ENCODE measurements around the gene C15orf40. TPM values are rescaled to one million over a fixed set of nuclear protein-coding genes. Genes with fewer than 3 reads are reported as not detected.
A peak's percentile ranks its signal among the peaks of the same experiment; 100 is the strongest.
"Not testable (repeated sequence)": the region's sequence is repeated elsewhere in the genome, so short reads cannot be mapped to it uniquely, and the experiment has no call there.

C15orf40 gene
- total RNA-seq, 1 experiment from 2014 or later, result 23.3 TPM

DNA sequence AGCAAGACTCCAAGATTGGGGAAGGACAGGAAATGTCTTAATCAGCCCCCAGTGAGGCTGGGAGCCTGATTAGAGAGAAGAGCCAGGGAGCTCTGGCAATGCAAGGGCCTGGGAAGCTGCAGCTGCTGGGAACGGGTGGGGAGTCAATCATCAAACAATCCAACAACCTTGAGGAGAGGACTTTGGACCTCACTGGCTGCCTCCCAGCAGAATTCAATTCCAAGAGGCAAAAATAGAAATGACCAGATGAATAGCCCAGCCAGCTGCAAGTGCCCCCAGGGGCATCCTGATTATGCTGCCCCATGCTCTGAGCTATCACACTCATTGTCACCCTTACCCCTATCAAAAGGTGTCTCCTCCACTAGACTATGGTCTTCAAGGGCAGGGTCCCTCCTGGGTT is 52.8 kb downstream of the C15orf40 start:
- no peak for DNase-seq (ENCODE audit: extremely low read depth, low read depth)

DNA sequence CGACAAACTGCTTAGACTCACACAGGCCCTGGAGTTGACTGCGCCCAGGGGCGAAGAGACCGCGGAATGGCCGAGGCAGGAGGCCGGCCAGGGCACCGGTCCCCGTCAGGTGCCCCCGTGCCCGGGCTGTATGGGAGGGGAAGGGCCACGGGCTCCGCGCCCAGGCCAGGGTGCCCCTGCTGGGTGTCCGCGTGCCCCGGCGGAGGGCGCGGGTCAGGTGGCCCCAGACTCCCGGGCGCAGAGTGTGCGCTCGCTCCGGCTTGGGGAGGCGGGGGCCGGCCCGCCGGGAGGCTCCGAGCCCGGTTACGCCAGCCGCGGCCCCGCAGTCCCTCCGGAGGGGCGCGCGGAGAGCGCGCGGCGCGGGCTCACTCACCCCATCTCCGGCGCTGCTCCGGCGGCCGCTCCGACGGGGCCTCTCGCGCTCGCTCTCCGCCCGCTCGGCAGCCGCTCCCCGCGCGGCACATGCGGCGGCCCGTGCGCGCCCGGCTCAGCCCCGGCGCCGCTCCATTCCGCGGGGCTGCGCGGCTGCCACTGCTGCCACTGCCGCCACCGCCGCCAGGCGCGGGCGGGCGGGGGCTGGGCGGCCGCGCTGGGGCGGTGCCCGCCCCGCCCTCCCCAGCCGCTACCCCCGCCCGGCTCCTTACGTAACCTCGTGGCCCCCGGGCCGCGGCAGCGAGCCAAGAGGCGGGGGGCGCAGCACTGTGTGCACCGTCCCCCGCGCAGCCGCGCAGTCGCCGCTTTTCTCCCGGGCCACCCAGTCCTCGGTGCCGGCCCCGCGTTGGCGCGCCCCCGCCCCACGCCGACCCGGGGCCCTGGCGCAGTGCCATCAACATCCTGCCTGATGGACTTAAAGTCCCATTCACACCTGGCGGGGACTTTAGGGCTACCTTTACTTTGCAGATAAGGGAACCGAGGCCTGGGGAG is 59.0 kb downstream of the C15orf40 start, which contains the start of gene HOMER2:
HOMER2 (minus strand) TSS at position 563 of the 924 bp plus-strand sequence; CDS start at position 378, 185 bp downstream.
- DNase-seq (ENCODE audit: extremely low read depth, low read depth), result no peak

DNA sequence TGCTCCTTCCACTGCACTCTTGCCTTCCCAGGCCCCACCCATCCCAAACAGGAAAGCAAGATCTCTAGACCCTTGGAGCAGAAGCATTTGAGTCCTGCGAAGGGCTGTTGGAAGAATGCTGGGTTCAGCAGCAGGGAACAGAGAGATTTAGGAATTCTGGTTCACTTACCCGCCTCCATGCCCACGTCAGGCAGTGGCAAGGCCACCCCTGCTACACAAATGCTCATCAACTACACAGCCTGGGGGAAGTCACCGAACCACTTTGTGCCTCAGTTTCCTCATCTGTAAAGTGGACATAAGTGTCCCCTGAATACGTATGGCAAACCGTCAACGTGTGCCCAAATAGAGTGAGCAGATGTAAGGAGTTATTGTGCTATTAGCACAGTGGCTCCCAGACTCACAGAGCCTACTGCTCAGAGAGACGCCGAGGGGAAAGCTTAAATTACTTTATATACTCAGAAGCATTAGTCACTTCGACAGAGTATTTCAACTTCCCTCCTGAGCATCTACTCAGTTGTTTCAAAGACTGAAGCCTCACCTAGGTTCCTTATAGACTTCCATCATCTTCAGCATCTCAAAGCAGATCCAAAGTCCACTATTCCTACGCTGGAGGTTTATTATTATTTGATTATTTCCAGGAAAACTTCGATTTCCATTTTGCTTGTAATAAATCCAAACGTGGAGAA is 59.8 kb downstream of the C15orf40 start:
- no peak for DNase-seq (ENCODE audit: extremely low read depth, low read depth)

DNA sequence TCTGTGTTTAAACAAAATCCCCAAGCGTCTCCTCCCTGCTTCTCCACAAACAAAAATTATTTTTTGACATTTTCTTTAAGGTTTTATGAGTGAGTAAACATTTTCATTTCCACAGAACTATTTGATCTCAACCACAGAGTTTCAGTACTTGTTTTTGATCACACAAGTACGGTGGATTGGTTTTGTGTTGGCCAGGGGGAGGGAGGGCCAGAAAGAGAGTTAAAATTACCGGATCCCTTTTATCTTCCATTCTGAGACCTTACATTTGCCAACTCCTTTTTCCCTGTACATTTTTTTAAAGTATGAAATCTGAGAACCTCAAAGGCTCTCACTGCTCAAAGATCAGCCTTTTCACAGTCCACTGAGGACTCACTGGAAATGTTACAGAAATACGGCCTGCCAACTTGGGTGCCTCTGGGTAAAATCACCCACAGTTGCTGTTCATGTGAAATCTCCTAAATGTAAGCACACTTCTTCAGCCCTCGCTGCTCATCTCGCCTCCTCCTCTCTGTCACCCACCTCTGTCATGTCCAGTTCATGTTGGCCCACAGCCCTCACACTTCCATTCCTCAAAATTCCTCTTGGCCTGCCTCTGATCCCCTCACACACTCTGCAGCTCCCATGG is 60.6 kb downstream of the C15orf40 start:
- DNase-seq (ENCODE audit: extremely low read depth, low read depth), result no peak

DNA sequence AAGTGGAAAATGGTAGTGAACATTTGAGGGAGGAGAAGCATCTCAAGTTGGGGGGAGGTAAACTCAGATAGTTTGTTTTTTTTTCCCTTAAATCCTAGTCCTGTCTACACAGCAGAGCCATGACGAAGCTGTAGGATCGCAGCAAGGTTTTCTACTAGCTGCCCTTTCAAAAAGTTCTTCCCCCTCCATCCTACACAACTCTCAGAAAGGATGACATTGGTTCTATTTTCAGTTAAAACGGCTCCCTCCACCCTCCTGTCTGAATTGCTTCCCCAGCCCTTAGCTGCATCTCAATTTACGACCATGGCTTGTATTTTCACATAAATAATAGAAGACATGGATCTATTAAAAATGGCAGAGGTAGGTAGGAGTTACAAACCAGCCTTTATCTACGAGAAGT is 61.1 kb downstream of the C15orf40 start:
- no peak for DNase-seq (ENCODE audit: extremely low read depth, low read depth)

DNA sequence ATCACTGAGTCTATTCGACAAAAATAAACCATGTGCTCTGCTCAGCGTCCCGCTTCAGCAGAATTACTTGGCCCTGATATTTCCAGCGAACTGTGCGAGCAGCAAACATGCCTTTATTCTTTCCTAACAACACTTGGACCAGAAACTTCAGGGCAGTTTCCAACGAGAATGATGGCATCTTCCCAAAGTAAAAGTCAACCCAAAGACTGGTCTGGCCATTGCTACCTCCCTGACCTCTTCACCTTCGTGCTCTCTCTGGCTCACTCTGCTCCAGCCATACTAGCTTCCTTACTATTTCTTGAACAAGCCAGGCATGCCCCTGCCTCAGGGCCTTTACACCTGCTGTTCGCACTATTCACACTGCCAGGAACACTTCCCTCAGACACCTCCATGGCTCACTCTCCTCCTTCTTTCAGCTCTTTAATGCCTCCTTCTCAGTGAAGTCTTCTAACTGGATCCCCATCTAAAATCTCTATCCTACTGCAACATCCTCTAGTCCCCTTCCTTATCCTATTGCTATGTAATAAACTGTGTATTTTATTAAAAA is 65.2 kb downstream of the C15orf40 start:
- no peak for DNase-seq (ENCODE audit: extremely low read depth, low read depth)

DNA sequence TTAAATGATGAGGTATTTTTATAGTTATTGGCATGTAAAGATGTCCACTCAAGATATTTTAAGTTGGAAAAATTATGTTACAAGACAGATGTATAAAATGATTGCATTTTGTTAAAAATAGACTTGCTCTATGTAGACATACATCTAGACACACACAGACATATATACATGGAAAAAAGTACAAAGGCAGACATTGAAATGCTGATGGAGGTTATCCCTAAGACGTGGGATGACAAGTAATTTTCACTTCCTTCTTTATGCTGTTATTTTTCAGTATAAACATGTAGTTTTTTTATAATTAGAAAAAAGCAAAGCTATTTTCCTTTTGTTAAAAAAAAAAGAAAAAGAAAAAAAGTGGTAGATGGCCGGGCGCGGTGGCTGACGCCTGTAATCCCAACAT is 66.1 kb downstream of the C15orf40 start:
- no peak for DNase-seq (ENCODE audit: extremely low read depth, low read depth)

DNA sequence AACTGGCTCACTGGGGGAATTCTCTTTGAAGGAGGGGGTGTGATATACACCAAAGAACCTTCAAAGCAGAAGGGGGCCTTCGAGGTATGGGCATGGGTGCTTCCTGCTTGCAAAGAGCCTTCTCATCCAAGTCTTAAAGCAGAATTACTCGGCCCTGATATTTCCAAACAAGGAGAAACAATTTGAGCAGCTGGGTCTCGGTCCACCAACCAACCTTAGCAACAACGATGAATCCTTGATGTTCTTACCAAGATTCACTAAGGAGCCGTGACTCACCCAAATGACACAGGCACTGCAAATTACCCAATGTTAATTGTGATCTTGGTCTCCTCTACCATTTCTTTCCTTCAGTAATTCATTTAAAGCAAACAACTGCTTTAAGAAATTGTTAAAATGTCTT is 66.6 kb downstream of the C15orf40 start:
- no peak for DNase-seq (ENCODE audit: extremely low read depth, low read depth)

DNA sequence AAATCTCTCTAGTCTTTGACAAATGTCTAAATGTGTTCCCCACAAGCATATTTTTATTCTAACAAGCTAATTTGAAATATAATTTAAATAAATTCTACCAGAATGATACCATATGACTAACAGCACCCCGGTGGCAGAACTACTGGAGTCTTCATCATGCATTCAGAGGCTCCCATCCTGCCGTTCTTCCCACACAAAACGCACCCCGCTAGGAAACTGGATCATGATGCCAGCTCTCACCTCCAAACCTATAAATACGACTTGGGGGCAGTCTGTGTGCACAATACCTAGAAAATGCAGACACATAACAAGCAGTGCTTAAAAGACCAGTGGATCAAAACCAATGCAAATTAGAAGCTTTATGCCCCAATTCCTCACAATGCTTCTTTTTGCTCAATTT is 67.4 kb downstream of the C15orf40 start:
- no peak for DNase-seq (ENCODE audit: extremely low read depth, low read depth)

DNA sequence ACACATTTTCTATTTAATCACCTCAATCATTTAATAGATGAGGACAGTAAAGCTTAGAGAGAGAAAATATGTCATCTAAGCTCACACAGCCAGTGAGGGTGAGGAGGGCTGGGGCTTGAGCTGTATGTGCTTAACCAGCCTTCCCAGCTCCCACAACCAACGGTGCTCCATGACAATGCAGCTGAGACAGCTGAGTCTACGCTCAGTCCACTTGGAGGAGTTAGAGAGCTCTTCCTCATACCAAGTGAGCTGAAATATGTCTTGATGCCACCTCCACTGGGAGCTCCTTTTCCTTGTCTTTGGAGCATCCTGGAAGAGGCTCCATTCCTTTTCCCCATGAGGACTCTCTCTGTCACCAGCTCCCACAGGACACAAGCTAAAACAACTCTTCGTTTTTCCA is 68.3 kb downstream of the C15orf40 start:
- no peak for DNase-seq (ENCODE audit: extremely low read depth, low read depth)

DNA sequence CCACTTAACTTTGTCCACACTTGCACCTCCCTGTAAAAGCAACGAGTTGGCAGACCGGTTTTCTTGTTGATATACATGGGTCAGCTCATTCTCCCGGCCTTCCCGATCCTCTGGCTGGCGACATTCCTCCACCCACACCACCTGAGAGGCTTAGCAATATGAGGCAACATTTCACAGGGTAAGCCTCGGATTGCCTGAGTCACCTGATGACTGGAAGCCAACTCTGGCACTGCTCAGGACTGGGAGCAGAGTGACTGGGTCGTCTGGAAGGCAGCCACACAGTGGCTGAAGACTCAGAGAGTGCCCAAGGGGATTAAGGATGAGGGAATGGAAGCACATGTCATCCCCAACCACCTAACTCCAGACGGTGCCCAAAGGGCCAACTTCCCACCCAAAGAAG is 68.7 kb downstream of the C15orf40 start:
- DNase-seq (ENCODE audit: extremely low read depth, low read depth), result peak; percentile 7

DNA sequence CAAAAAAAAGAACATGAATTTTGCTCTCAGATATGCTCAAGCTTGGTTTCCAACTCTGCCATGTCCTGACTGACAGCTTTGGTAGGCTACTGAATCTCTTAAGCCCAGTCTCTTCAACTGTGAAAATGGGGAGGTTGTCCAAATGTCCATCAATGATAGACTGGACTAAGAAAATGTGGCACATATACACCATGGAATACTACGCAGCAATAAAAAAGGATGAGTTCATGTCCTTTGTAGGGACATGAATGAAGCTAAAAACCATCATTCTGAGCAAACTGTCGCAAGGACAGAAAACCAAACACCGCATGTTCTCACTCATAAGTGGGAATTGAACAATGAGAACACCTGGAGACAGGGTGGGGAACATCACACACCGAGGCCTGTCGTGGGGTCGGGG is 71.8 kb downstream of the C15orf40 start:
- not testable (repeated sequence) for DNase-seq (ENCODE audit: extremely low read depth, low read depth)

Other genes with a start within 250 kb of the C15orf40 start
- gene FSD2, start 205.6 kb downstream of the C15orf40 start, total RNA-seq (2014; rRNA removed; shearing (Covaris generic)), result not detected in 2 replicates
- 4.0 and 4.4 TPM in 2 replicates for gene WHAMM, start 202.0 kb downstream of the C15orf40 start, total RNA-seq (2014; rRNA removed; shearing (Covaris generic))
- gene HOMER2, start 58.9 kb downstream of the C15orf40 start, total RNA-seq (2014; rRNA removed; shearing (Covaris generic)), result 16.9 and 18.5 TPM in 2 replicates
- gene RAMAC, start 25.4 kb downstream of the C15orf40 start, total RNA-seq (2014; rRNA removed; shearing (Covaris generic)), result 22.0 and 23.3 TPM in 2 replicates
- gene BTBD1, start 55.6 kb upstream of the C15orf40 start, total RNA-seq (2014; rRNA removed; shearing (Covaris generic)), result 67.0 and 67.9 TPM in 2 replicates
- gene TM6SF1, start 96.0 kb upstream of the C15orf40 start, total RNA-seq (2014; rRNA removed; shearing (Covaris generic)), result 0.29 and 0.37 TPM in 2 replicates
- gene HDGFL3, start 196.2 kb upstream of the C15orf40 start, total RNA-seq (2014; rRNA removed; shearing (Covaris generic)), result 51.5 and 61.2 TPM in 2 replicates

Data from NCI-H460 (cell line).